ENCODE data around the gene POLR2E.

Gene POLR2E

DNA sequence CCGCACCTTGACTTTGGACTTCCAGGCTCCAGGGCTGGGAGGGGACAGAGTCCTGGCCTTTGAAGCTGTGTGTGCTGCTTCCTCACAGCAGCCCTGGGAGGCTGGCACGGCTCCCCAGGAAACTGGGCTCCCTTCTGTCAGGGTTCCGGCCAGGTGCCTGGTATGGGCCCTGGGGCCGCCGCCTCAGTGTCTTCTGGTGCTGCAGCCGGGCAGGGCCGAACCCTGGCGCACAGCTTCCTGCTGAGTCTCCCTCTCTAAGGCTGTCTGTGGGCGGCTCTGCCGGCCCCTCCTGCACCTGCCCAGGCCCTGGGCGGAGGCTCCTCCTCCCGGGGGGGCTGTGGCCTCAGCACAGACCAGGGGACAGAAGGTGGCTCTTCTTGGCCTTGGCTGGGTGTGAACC, 41.0 kb upstream of the POLR2E start:
- no peak overlapping the region for H3K27ac ChIP-seq (replicated peaks; ENCODE audit: low read length)
- H4K91ac ChIP-seq (ENCODE audit: low read depth, low read length, poor library complexity) = no peak overlapping the region
- peak overlapping the region; percentile 43 for H3K23ac ChIP-seq (ENCODE audit: low read depth, low read length, poor library complexity)

DNA sequence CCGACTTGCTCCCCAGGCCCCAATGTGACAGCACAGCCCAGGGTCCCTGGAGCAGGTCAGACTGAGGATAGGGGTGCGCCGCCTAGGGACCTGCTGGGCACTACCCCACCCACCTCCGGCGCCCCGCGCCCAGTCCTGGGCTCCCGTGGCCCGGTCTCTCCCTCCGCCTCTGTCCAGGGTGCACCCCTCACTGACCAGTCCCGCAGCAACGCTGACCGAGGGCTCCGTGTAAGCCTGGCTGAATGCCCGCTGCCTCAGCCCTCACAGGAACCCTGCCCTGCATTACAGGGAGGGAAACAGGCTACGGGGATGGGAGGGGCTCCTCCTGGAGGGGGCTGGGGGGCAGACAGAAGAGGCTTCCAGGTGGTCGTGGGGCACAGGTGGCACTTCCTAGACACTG, 40.3 kb upstream of the POLR2E start:
- no peak overlapping the region for H3K4me3 ChIP-seq (ENCODE audit: low read length in 2 of 2)
- no peak overlapping the region for H3K4me2 ChIP-seq (ENCODE audit: insufficient read depth, low read length, poor library complexity, severe bottlenecking)
- no CpG with 5 or more reads among the region's 17 CpGs for WGBS, 2 donors (ENCODE audit: extremely low coverage in 2 of 2, insufficient read length in 2 of 2, insufficient replicate concordance in 1 of 2)

More for the DNA sequence above, 41.0 kb upstream of the POLR2E start:
- peaks cover 0 to 8% of the 10 kb centered on the region in 2 donors for H3K36me3 ChIP-seq (replicated peaks in 1 of 2; ENCODE audit: control insufficient read depth in 2 of 2, insufficient read depth in 2 of 2, low read length in 2 of 2)
- no peak overlapping the region for H3K9ac ChIP-seq (ENCODE audit: low read depth, low read length, poor library complexity)
- H3K4me3 ChIP-seq (ENCODE audit: low read length in 2 of 2) = no peak overlapping the region
- H3K79me1 ChIP-seq (ENCODE audit: low read depth, low read length) = peaks cover 8% of the 10 kb centered on the region
- no peak overlapping the region for H2AFZ ChIP-seq (ENCODE audit: low read length)
- peaks cover 13 to 18% of the 10 kb centered on the region in 2 donors for H3K4me1 ChIP-seq (ENCODE audit: control insufficient read depth in 2 of 2, insufficient read depth in 1 of 2, low read depth in 1 of 2, low read length in 2 of 2)
- no peak for DNase-seq (ENCODE audit: low spot score)
- no peak overlapping the region for H3K4me2 ChIP-seq (ENCODE audit: insufficient read depth, low read length, poor library complexity, severe bottlenecking)
- H2BK15ac ChIP-seq (ENCODE audit: low read length) = peak overlapping the region; percentile 6
- no peak overlapping the region for H4K8ac ChIP-seq (ENCODE audit: low read depth, low read length)
- no CpG with 5 or more reads among the region's 12 CpGs for WGBS, 2 donors (ENCODE audit: extremely low coverage in 2 of 2, insufficient read length in 2 of 2, insufficient replicate concordance in 1 of 2)
- H2BK5ac ChIP-seq (ENCODE audit: low read length) = no peak overlapping the region
- H2BK120ac ChIP-seq (ENCODE audit: low read depth, low read length) = no peak overlapping the region
- H2BK12ac ChIP-seq (ENCODE audit: low read length) = no peak overlapping the region
- H3K14ac ChIP-seq (ENCODE audit: low read length) = no peak overlapping the region
- H3K18ac ChIP-seq (ENCODE audit: low read length) = peak overlapping the region; percentile 27
- no peaks in the 10 kb centered on the region for H3K27me3 ChIP-seq (ENCODE audit: control insufficient read depth in 3 of 3, insufficient read depth in 3 of 3, low read depth in 1 of 3, low read length in 3 of 3)
- no peaks in the 10 kb centered on the region for H3K9me3 ChIP-seq (replicated peaks in 1 of 2; ENCODE audit: control insufficient read depth in 2 of 2, insufficient read depth in 1 of 2, low read depth in 1 of 2, low read length in 2 of 2)
- H3K4ac ChIP-seq (ENCODE audit: low read length) = no peak overlapping the region
- no peak overlapping the region for H2AK5ac ChIP-seq (ENCODE audit: low read depth, low read length)

DNA sequence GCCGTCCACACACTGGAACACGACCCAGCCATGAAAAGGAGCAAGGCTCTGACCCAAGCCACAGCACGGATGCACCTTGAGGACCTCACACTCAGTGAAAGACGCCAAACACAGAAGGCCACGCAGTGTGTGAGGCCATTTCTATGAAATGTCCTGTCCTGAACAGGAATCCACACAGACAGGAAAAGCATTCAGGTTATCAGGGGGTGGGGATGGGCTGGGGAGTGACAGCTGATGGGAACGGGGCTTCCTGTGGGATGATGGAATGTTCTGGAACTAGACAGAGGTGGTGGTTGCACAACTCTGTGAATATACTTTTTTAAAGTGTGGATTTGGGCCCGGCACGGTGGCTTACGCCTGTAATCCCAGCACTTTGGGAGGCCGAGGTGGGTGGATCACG, 39.3 kb upstream of the POLR2E start:
- Histone ChIP-seq H3K4me3 (ENCODE audit: low read length in 2 of 2) (peak overlapping the region in 1 of 2 donors; percentile 8), H2BK15ac (ENCODE audit: low read length) (no peak overlapping the region), H3K23ac (ENCODE audit: low read depth, low read length, poor library complexity) (peak overlapping the region; percentile 60), H2AK5ac (ENCODE audit: low read depth, low read length) (peak overlapping the region; percentile 81), H4K91ac (ENCODE audit: low read depth, low read length, poor library complexity) (no peak overlapping the region), H3K4me2 (ENCODE audit: insufficient read depth, low read length, poor library complexity, severe bottlenecking) (no peak overlapping the region), H3K79me1 (ENCODE audit: low read depth, low read length) (peaks cover 5% of the 10 kb centered on the region), H2BK120ac (ENCODE audit: low read depth, low read length) (no peak overlapping the region), H3K9ac (ENCODE audit: low read depth, low read length, poor library complexity) (no peak overlapping the region), H3K9me3 (replicated peaks in 1 of 2; ENCODE audit: control insufficient read depth in 2 of 2, insufficient read depth in 1 of 2, low read depth in 1 of 2, low read length in 2 of 2) (no peaks in the 10 kb centered on the region), H3K4me1 (ENCODE audit: control insufficient read depth in 2 of 2, insufficient read depth in 1 of 2, low read depth in 1 of 2, low read length in 2 of 2) (peaks cover 13 to 19% of the 10 kb centered on the region in 2 donors), H3K27ac (replicated peaks; ENCODE audit: low read length) (no peak overlapping the region), H2BK12ac (ENCODE audit: low read length) (peak overlapping the region; percentile 22), H2AFZ (ENCODE audit: low read length) (no peak overlapping the region), H3K4ac (ENCODE audit: low read length) (no peak overlapping the region), H3K14ac (ENCODE audit: low read length) (peak overlapping the region; percentile 100), H3K18ac (ENCODE audit: low read length) (peak overlapping the region; percentile 57), H4K8ac (ENCODE audit: low read depth, low read length) (no peak overlapping the region), H2BK5ac (ENCODE audit: low read length) (no peak overlapping the region), H3K27me3 (ENCODE audit: control insufficient read depth in 3 of 3, insufficient read depth in 3 of 3, low read depth in 1 of 3, low read length in 3 of 3) (no peaks in the 10 kb centered on the region), H3K36me3 (replicated peaks in 1 of 2; ENCODE audit: control insufficient read depth in 2 of 2, insufficient read depth in 2 of 2, low read length in 2 of 2) (peaks cover 0 to 8% of the 10 kb centered on the region in 2 donors)
- no CpG with 5 or more reads among the region's 11 CpGs for WGBS, 2 donors (ENCODE audit: extremely low coverage in 2 of 2, insufficient read length in 2 of 2, insufficient replicate concordance in 1 of 2)
- no peak for DNase-seq (ENCODE audit: low spot score)

More for the DNA sequence above, 40.3 kb upstream of the POLR2E start:
- Histone ChIP-seq H3K9ac (ENCODE audit: low read depth, low read length, poor library complexity) (peak overlapping the region; percentile 44), H3K79me1 (ENCODE audit: low read depth, low read length) (peaks cover 7% of the 10 kb centered on the region), H2BK12ac (ENCODE audit: low read length) (no peak overlapping the region), H3K27me3 (ENCODE audit: control insufficient read depth in 3 of 3, insufficient read depth in 3 of 3, low read depth in 1 of 3, low read length in 3 of 3) (no peaks in the 10 kb centered on the region), H3K36me3 (replicated peaks in 1 of 2; ENCODE audit: control insufficient read depth in 2 of 2, insufficient read depth in 2 of 2, low read length in 2 of 2) (peaks cover 0 to 8% of the 10 kb centered on the region in 2 donors), H4K91ac (ENCODE audit: low read depth, low read length, poor library complexity) (no peak overlapping the region), H2AFZ (ENCODE audit: low read length) (no peak overlapping the region), H2BK5ac (ENCODE audit: low read length) (no peak overlapping the region), H2AK5ac (ENCODE audit: low read depth, low read length) (peak overlapping the region; percentile 63), H3K14ac (ENCODE audit: low read length) (no peak overlapping the region), H2BK15ac (ENCODE audit: low read length) (no peak overlapping the region), H3K9me3 (replicated peaks in 1 of 2; ENCODE audit: control insufficient read depth in 2 of 2, insufficient read depth in 1 of 2, low read depth in 1 of 2, low read length in 2 of 2) (no peaks in the 10 kb centered on the region), H2BK120ac (ENCODE audit: low read depth, low read length) (no peak overlapping the region), H3K27ac (replicated peaks; ENCODE audit: low read length) (no peak overlapping the region), H3K18ac (ENCODE audit: low read length) (no peak overlapping the region), H3K4me1 (ENCODE audit: control insufficient read depth in 2 of 2, insufficient read depth in 1 of 2, low read depth in 1 of 2, low read length in 2 of 2) (peaks cover 13 to 19% of the 10 kb centered on the region in 2 donors), H3K4ac (ENCODE audit: low read length) (no peak overlapping the region), H4K8ac (ENCODE audit: low read depth, low read length) (no peak overlapping the region), H3K23ac (ENCODE audit: low read depth, low read length, poor library complexity) (no peak overlapping the region)
- no peak for DNase-seq (ENCODE audit: low spot score)

DNA sequence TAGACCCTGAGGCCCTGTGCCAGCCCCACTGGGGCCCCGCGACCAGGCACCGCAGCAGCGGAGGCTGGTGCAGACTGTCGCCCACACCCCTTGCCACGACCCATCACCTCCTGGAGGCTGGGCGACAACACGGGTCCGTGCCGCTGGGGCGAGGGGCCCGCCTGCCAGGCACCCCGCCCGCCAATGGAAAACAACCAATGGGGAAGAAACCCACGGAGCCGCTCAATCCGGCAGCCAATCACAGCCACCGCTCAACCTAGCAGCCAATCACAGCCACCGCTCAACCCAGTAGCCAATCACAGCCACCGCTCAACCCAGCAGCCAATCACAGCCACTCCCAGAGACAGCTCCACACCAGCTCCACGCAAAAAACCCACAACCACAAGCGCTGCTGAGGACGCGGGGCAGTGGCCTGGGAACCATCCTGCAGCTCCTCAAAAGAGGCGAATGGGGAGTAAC, 38.3 kb upstream of the POLR2E start:
- Histone ChIP-seq H2BK5ac (ENCODE audit: low read length) (no peak overlapping the region), H3K9ac (ENCODE audit: low read depth, low read length, poor library complexity) (no peak overlapping the region), H4K8ac (ENCODE audit: low read depth, low read length) (no peak overlapping the region), H3K36me3 (replicated peaks in 1 of 2; ENCODE audit: control insufficient read depth in 2 of 2, insufficient read depth in 2 of 2, low read length in 2 of 2) (peaks cover 0 to 8% of the 10 kb centered on the region in 2 donors), H2BK15ac (ENCODE audit: low read length) (no peak overlapping the region), H2BK12ac (ENCODE audit: low read length) (no peak overlapping the region), H3K27ac (replicated peaks; ENCODE audit: low read length) (no peak overlapping the region), H4K91ac (ENCODE audit: low read depth, low read length, poor library complexity) (no peak overlapping the region), H3K14ac (ENCODE audit: low read length) (no peak overlapping the region), H2AFZ (ENCODE audit: low read length) (no peak overlapping the region), H3K27me3 (ENCODE audit: control insufficient read depth in 3 of 3, insufficient read depth in 3 of 3, low read depth in 1 of 3, low read length in 3 of 3) (no peaks in the 10 kb centered on the region), H3K18ac (ENCODE audit: low read length) (peak overlapping the region; percentile 48), H3K4me2 (ENCODE audit: insufficient read depth, low read length, poor library complexity, severe bottlenecking) (no peak overlapping the region), H3K79me1 (ENCODE audit: low read depth, low read length) (peaks cover 5% of the 10 kb centered on the region), H3K4me1 (ENCODE audit: control insufficient read depth in 2 of 2, insufficient read depth in 1 of 2, low read depth in 1 of 2, low read length in 2 of 2) (peaks cover 13 to 19% of the 10 kb centered on the region in 2 donors), H3K23ac (ENCODE audit: low read depth, low read length, poor library complexity) (peak overlapping the region; percentile 60), H2AK5ac (ENCODE audit: low read depth, low read length) (peak overlapping the region; percentile 90), H3K9me3 (replicated peaks in 1 of 2; ENCODE audit: control insufficient read depth in 2 of 2, insufficient read depth in 1 of 2, low read depth in 1 of 2, low read length in 2 of 2) (no peaks in the 10 kb centered on the region), H3K4ac (ENCODE audit: low read length) (no peak overlapping the region), H3K4me3 (ENCODE audit: low read length in 2 of 2) (no peak overlapping the region), H2BK120ac (ENCODE audit: low read depth, low read length) (no peak overlapping the region)
- WGBS, 2 donors (ENCODE audit: extremely low coverage in 2 of 2, insufficient read length in 2 of 2, insufficient replicate concordance in 1 of 2) = no CpG with 5 or more reads among the region's 25 CpGs
- DNase-seq (ENCODE audit: low spot score) = no peak
